Thoracic aorta endothelial cell (primary cell): ENCODE data around the gene FRG2C. TPM values are rescaled to one million over a fixed set of nuclear protein-coding genes. Genes with fewer than 3 reads are reported as not detected.

Experiments used
- small RNA-seq: library from RNA; depleted of rRNA; stranded (forward); fragments of <200 nt; gene quantifications from one replicate; pipeline ENCODE3, GENCODE V24; 2012
- total RNA-seq: library from RNA; depleted of rRNA; stranded (reverse); fragments of >200 nt; gene quantifications from 2 replicates; pipeline ENCODE4 v1.2.3, GENCODE V29; 2012

FRG2C gene
- total RNA-seq = not detected in 2 replicates

DNA sequence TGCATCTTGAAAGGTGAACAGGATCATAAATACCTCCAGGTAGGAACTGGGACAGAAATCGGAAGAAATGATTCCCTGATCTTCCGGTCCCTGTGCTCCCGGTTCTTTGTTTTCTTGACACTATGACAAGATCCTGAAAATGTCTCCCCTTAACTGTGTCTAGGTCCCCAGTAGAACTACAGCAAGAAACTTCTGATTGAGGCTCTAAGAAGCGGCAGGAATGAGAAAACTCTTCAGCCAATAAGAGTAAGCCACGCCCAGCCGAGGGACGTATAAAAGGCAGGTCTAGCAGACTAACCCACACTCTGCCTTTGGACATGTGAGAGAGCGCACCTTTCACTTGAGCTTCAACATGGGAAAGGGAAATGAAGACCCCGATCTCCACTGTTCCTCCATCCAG is at the start of gene FRG2C:
Gene FRG2C, plus strand, starts transcription at position 301 of the 400 bp plus-strand sequence. Its CDS starts 52 bp downstream, at position 353.

Small RNA genes within 50 kb of the gene (small RNA-seq; reads per million reads assigned to genes)
- gene AC108724.2 = not detected

Other genes with a start within 250 kb of the FRG2C start
- 12.1 and 12.3 TPM in 2 replicates for gene ZNF717, start 121.2 kb downstream of the FRG2C start, total RNA-seq